ENCODE data around the gene TM7SF2. TPM values are rescaled to one million over a fixed set of nuclear protein-coding genes. Genes with fewer than 3 reads are reported as not detected.

Gene TM7SF2
- total and polyA plus RNA-seq, 2 of the 8 experiments (the other 6 are each of a cell fraction or from before 2014, with no cell fraction given): 40.1 to 96.0 TPM

GRCh38 chr11:65127473-65128181, 16.0 kb downstream of the TM7SF2 start (continued):
- TF ChIP-seq SUZ12 (IDR thresholded peaks at IDR 0.05; ENCODE audit: low read length) (no peak), CHD7 (IDR thresholded peaks at IDR 0.05; ENCODE audit: insufficient replicate concordance, low read length) (no peak), CBX5 (IDR thresholded peaks at IDR 0.05; ENCODE audit: low read depth, low read length) (no peak), RXRA (IDR thresholded peaks at IDR 0.05; ENCODE audit: insufficient read depth, low read depth, low read length) (no peak), SIN3A (conservative IDR thresholded peaks at IDR 0.05 in 1 of 2, IDR thresholded peaks at IDR 0.05 in 1 of 2; ENCODE audit: low read depth in 1 of 2, low read length in 2 of 2) (no peak), TEAD4 (IDR thresholded peaks at IDR 0.05; ENCODE audit: low read depth, low read length) (no peak)
